ENCODE measurements around the gene SLC8A3.

SLC8A3 gene

DNA sequence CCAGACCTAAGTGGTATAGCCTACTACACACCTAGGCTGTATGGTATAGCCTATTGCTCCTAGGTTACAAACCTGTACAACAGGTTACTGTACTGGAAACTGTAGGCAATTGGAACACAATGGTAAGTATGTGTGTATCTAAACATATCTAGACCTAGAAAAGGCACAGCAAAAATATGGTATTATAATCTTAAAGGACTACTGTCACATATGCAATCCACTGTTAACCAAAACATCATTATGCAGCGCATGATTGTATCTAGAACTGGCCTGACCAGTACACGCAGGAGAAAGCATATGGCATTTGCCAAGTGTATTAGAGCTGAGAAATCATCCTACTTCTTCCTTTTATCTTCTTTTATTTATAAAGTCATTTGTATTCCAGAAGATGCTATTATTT is 75.5 kb downstream of the SLC8A3 start:
- Histone ChIP-seq H3K27me3 (ENCODE audit: insufficient read depth, poor library complexity, severe bottlenecking) (no peaks in the 10 kb centered on the region), H3K4me3 (replicated peaks; ENCODE audit: insufficient read depth, low read length) (no peak overlapping the region), H3K27ac (replicated peaks) (no peak overlapping the region)
- no peak for DNase-seq (ENCODE audit: low read depth in 1 of 2, low spot score in 1 of 2)
- TF ChIP-seq, protein P1, sequence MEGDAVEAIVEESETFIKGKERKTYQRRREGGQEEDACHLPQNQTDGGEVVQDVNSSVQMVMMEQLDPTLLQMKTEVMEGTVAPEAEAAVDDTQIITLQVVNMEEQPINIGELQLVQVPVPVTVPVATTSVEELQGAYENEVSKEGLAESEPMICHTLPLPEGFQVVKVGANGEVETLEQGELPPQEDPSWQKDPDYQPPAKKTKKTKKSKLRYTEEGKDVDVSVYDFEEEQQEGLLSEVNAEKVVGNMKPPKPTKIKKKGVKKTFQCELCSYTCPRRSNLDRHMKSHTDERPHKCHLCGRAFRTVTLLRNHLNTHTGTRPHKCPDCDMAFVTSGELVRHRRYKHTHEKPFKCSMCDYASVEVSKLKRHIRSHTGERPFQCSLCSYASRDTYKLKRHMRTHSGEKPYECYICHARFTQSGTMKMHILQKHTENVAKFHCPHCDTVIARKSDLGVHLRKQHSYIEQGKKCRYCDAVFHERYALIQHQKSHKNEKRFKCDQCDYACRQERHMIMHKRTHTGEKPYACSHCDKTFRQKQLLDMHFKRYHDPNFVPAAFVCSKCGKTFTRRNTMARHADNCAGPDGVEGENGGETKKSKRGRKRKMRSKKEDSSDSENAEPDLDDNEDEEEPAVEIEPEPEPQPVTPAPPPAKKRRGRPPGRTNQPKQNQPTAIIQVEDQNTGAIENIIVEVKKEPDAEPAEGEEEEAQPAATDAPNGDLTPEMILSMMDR (IDR thresholded peaks at IDR 0.05; ENCODE audit: insufficient read depth, low read length) = no peak
- no peak for TF ChIP-seq SPI1 (IDR thresholded peaks at IDR 0.05; ENCODE audit: borderline replicate concordance, low read depth)
- no peak for TF ChIP-seq GABPA (IDR thresholded peaks at IDR 0.05; ENCODE audit: low read depth)

GRCh38 chr14:70108419-70108818 is 80.3 kb downstream of the SLC8A3 start:
- Histone ChIP-seq H3K4me3 (replicated peaks; ENCODE audit: insufficient read depth, low read length) (no peak overlapping the region), H3K27ac (replicated peaks) (no peak overlapping the region), H3K27me3 (ENCODE audit: insufficient read depth, poor library complexity, severe bottlenecking) (no peaks in the 10 kb centered on the region)
- TF ChIP-seq, protein P2, sequence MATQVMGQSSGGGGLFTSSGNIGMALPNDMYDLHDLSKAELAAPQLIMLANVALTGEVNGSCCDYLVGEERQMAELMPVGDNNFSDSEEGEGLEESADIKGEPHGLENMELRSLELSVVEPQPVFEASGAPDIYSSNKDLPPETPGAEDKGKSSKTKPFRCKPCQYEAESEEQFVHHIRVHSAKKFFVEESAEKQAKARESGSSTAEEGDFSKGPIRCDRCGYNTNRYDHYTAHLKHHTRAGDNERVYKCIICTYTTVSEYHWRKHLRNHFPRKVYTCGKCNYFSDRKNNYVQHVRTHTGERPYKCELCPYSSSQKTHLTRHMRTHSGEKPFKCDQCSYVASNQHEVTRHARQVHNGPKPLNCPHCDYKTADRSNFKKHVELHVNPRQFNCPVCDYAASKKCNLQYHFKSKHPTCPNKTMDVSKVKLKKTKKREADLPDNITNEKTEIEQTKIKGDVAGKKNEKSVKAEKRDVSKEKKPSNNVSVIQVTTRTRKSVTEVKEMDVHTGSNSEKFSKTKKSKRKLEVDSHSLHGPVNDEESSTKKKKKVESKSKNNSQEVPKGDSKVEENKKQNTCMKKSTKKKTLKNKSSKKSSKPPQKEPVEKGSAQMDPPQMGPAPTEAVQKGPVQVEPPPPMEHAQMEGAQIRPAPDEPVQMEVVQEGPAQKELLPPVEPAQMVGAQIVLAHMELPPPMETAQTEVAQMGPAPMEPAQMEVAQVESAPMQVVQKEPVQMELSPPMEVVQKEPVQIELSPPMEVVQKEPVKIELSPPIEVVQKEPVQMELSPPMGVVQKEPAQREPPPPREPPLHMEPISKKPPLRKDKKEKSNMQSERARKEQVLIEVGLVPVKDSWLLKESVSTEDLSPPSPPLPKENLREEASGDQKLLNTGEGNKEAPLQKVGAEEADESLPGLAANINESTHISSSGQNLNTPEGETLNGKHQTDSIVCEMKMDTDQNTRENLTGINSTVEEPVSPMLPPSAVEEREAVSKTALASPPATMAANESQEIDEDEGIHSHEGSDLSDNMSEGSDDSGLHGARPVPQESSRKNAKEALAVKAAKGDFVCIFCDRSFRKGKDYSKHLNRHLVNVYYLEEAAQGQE (IDR thresholded peaks at IDR 0.05; ENCODE audit: insufficient replicate concordance, low read depth) = no peak
- TF ChIP-seq POLR2AphosphoS5 (IDR thresholded peaks at IDR 0.05; ENCODE audit: low read depth) (no peak), SPI1 (IDR thresholded peaks at IDR 0.05; ENCODE audit: borderline replicate concordance, low read depth) (no peak), GABPA (IDR thresholded peaks at IDR 0.05; ENCODE audit: low read depth) (no peak)
- TF ChIP-seq, protein P1 (IDR thresholded peaks at IDR 0.05; ENCODE audit: insufficient read depth, low read length) = no peak
- no peak for DNase-seq (ENCODE audit: low read depth in 1 of 2, low spot score in 1 of 2)

DNA sequence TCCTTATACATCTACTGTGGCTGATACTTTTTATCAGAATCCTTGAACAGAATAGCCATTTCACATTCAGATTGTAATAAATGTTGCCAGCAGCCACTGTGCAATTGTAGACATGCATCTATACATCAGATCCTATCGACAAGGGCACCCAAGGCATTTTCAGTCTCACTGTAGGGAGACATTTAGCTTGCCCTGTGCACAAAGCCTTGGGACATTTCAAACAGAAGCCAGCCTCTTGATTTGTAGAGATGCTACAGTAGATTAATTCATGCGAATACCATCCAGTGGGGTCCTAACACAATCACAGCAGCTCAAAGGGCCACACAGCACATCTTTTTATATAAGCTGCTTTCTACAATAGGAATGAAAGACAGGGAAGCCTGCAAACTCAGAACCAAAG is 81.4 kb downstream of the SLC8A3 start:
- TF ChIP-seq GABPA (IDR thresholded peaks at IDR 0.05; ENCODE audit: low read depth) = no peak
- no peak for TF ChIP-seq POLR2AphosphoS5 (IDR thresholded peaks at IDR 0.05; ENCODE audit: low read depth)
- TF ChIP-seq, protein P2 (IDR thresholded peaks at IDR 0.05; ENCODE audit: insufficient replicate concordance, low read depth) = no peak
- no peak for TF ChIP-seq SPI1 (IDR thresholded peaks at IDR 0.05; ENCODE audit: borderline replicate concordance, low read depth)
- TF ChIP-seq, protein P1 (IDR thresholded peaks at IDR 0.05; ENCODE audit: insufficient read depth, low read length) = no peak
- DNase-seq (ENCODE audit: low read depth in 1 of 2, low spot score in 1 of 2) = no peak
- Histone ChIP-seq H3K27ac (replicated peaks) (no peak overlapping the region), H3K27me3 (ENCODE audit: insufficient read depth, poor library complexity, severe bottlenecking) (no peaks in the 10 kb centered on the region), H3K4me3 (replicated peaks; ENCODE audit: insufficient read depth, low read length) (no peak overlapping the region)

DNA sequence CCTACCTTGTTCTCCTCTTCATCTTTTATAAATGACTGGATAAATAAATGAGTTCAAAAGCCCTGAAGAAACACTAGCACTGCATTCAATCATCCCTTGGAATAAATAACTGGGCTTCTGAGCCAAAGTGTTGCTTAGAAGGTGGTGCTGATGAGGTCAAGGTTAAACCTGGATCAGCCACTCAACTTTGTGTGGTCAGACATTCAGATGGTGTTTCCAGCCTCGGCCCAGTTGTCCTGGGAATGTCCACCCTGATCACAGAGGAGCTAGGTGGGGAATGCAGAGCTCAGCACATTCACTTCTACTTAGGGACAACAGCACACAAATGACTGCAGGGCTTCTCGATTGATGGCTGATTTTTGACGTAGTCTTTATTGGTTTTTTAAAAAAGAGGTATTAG is 88.7 kb downstream of the SLC8A3 start:
- Histone ChIP-seq H3K4me3 (replicated peaks; ENCODE audit: insufficient read depth, low read length) (no peak overlapping the region), H3K27me3 (ENCODE audit: insufficient read depth, poor library complexity, severe bottlenecking) (no peaks in the 10 kb centered on the region), H3K27ac (replicated peaks) (no peak overlapping the region)

More for the DNA sequence above, 88.7 kb downstream of the SLC8A3 start:
- no peak for DNase-seq (ENCODE audit: low read depth in 1 of 2, low spot score in 1 of 2)
- TF ChIP-seq, protein P1 (IDR thresholded peaks at IDR 0.05; ENCODE audit: insufficient read depth, low read length) = no peak
- TF ChIP-seq SPI1 (IDR thresholded peaks at IDR 0.05; ENCODE audit: borderline replicate concordance, low read depth) = no peak

Measured in HL-60 (cell line).